RWPE2 (cell line): ENCODE measurements around the gene WDR18.

Experiments
- ATAC-seq: fragments of 200-7000 bp; cut with Tn5 transposase; 3 replicates; pipeline ENCODE4 v1.9.1; 2021; ENCODE audit warnings: low read depth
- DNase-seq: peaks from one replicate; pipeline ENCODE4 v3.0.0-alpha.2; 2020; ENCODE audit warnings: low spot score
- H3K27ac ChIP-seq: fragments of 450-650 bp; 2 replicates; pipeline ENCODE4 v1.5.1; 2017; ENCODE audit warnings: mild to moderate bottlenecking; ENCODE audit not compliant: poor library complexity, severe bottlenecking
- H3K27me3 ChIP-seq: fragments of 250-450 bp; sonication (Bioruptor Pico); 2 replicates; pipeline ENCODE4 v1.5.1; 2021; ENCODE audit warnings: mild to moderate bottlenecking, moderate library complexity; ENCODE audit not compliant: insufficient read depth, poor library complexity, severe bottlenecking
- H3K36me3 ChIP-seq: fragments of 250-450 bp; sonication (Bioruptor Pico); 2 replicates; pipeline ENCODE4 v1.5.1; 2020; ENCODE audit warnings: low read depth, mild to moderate bottlenecking, moderate library complexity
- H3K4me1 ChIP-seq: fragments of 250-450 bp; sonication (Bioruptor Pico); 2 replicates; pipeline ENCODE4 v1.5.1; 2021; ENCODE audit warnings: mild to moderate bottlenecking, moderate library complexity; ENCODE audit not compliant: insufficient read depth, poor library complexity, severe bottlenecking
- H3K4me3 ChIP-seq: fragments of 250-450 bp; sonication (Bioruptor Pico); 2 replicates; pipeline ENCODE4 v1.5.1; 2021; ENCODE audit warnings: mild to moderate bottlenecking, moderate library complexity; ENCODE audit not compliant: severe bottlenecking
- H3K9me3 ChIP-seq: fragments of 250-450 bp; sonication (Bioruptor Pico); 2 replicates; pipeline ENCODE4 v1.5.1; 2021; ENCODE audit warnings: mild to moderate bottlenecking, moderate library complexity; ENCODE audit not compliant: severe bottlenecking
- CTCF ChIP-seq: fragments of 450-650 bp; IDR thresholded peaks from one replicate; pipeline ENCODE4 v1.5.1; 2017; ENCODE audit warnings: mild to moderate bottlenecking, moderate library complexity; ENCODE audit not compliant: poor library complexity, severe bottlenecking

WDR18 gene

GRCh38 chr19:1007399-1008251 is 23.5 kb downstream of the WDR18 start:
- Histone ChIP-seq H3K4me1 (no peaks in the 10 kb centered on the region), H3K4me3 (no peak overlapping the region), H3K27me3 (no peaks in the 10 kb centered on the region), H3K36me3 (peaks cover 13% of the 10 kb centered on the region; the same call in 1 of the 2 replicates), H3K9me3 (no peaks in the 10 kb centered on the region), H3K27ac (no peak overlapping the region)
- DNase-seq (no peak), ATAC-seq (no peak)
- TF ChIP-seq CTCF = no peak

DNA sequence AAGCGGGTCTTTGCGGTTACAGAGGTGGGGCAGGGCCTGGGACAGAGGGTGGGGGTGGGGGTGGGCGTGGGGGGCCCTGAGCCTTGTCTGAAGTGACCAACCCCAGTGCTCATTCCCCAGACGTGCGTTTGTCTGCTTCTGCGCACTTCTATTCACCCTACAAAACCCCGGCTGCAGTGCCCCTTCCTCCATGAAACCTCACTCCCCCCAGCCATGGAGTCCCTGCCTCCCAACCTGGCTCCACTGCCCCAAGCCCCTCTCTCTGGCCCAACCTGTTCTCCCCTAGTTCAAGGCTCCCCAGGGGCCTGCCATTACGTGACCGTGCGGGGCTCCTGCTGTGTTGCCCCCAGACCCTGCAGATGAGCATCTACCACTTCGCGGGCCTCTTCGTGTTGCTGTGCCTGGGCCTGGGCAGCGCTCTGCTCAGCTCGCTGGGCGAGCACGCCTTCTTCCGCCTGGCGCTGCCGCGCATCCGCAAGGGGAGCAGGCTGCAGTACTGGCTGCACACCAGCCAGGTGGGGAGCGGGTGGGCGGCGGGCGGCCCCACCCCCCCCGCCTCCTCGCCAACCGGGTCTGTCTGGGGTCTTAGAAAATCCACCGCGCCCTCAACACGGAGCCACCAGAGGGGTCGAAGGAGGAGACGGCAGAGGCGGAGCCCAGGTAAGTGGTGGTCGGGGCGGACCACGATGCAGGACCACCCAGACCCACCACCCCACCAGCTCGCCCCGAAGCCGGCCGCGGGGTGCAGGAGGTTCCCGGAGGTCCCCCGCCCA is 24.3 kb downstream of the WDR18 start:
- peaks cover 15% of the 10 kb centered on the region; the same call in 1 of the 2 replicates for H3K36me3 ChIP-seq
- DNase-seq (no peak), ATAC-seq (no peak)
- TF ChIP-seq CTCF = no peak
- H3K27me3 ChIP-seq = no peaks in the 10 kb centered on the region
- no peak overlapping the region for H3K4me3 ChIP-seq
- no peak overlapping the region for H3K27ac ChIP-seq
- no peaks in the 10 kb centered on the region for H3K4me1 ChIP-seq
- no peaks in the 10 kb centered on the region for H3K9me3 ChIP-seq

DNA sequence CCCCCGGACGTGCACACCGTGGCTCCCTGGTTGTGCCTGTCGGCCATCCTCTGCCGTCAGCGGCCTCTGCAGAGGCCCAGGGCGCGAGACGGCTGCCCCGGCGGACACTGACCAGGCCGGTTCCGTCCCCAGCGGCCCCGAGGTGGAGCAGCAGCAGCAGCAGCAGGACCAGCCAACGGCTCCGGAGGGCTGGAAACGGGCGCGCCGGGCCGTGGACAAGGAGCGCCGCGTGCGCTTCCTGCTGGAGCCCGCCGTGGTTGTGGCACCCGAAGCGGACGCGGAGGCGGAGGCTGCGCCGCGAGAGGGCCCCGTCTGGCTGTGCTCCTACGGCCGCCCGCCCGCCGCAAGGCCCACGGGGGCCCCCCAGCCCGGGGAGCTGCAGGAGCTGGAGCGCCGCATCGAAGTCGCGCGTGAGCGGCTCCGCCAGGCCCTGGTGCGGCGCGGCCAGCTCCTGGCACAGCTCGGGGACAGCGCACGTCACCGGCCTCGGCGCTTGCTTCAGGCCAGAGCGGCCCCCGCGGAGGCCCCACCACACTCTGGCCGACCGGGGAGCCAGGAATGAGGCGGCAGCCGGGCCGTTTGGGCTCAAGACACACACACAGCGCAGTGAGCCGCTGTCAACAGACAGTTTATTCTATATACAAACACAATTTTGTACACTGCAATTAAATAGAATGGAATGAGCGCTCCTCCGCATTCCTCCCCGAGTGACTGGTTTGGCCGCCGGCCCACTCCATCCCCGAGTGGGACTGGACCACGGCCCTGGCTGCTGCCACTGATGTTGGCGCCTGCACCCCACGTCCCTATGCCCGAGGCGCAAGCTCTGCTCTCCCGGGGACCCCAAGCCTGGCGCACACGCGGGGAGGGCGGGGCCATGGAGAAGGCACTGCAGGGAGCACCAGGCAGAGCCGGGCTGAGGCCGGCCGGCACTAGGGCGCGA is 25.2 kb downstream of the WDR18 start:
- H3K27me3 ChIP-seq = no peaks in the 10 kb centered on the region
- DNase-seq = no peak
- H3K4me1 ChIP-seq = no peaks in the 10 kb centered on the region
- H3K36me3 ChIP-seq = peaks cover 22% of the 10 kb centered on the region; the same call in 1 of the 2 replicates
- TF ChIP-seq CTCF = no peak
- ATAC-seq = no peak; the same call in 2 of the 3 replicates
- no peaks in the 10 kb centered on the region for H3K9me3 ChIP-seq
- H3K27ac ChIP-seq = no peak overlapping the region
- no peak overlapping the region for H3K4me3 ChIP-seq

DNA sequence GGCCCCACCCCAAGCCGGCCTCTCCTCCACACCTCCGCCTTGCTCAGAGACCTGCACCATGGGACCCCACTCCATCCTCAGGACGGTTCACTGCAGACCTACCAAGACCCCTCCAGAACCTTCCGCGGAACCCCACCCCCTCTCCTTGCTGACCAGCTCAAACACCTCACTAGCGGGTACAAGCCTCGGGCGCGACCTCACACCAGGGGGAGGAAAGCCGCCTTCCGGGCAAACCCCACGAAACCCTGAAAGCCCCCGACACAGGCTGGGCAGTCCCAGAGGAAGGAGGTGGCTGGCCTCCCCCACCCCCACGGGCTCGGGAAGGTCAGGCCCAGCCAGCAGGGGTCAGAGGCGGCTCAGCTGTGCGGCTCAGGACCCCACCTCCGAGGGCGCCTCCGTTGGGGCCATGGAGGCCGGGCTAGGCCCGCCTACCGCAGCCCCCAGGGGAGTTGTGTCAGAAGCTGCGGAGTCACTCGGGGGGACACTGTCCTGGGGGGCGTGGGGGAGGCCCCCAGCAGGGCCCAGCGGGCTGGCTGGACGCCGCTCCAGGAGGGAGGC is 25.9 kb downstream of the WDR18 start:
- no peak for TF ChIP-seq CTCF
- Histone ChIP-seq H3K36me3 (peaks cover 28% of the 10 kb centered on the region), H3K27ac (no peak overlapping the region), H3K4me3 (no peak overlapping the region), H3K9me3 (no peaks in the 10 kb centered on the region), H3K4me1 (no peaks in the 10 kb centered on the region), H3K27me3 (no peaks in the 10 kb centered on the region)
- ATAC-seq (no peak), DNase-seq (no peak)
